Right hindlimb (tissue), 1 donor: ENCODE data around the gene PIGQ.

Experiments
- DNase-seq: peaks from one replicate; pipeline ENCODE4 v3.0.0-alpha.2; 2018

Gene PIGQ

DNA sequence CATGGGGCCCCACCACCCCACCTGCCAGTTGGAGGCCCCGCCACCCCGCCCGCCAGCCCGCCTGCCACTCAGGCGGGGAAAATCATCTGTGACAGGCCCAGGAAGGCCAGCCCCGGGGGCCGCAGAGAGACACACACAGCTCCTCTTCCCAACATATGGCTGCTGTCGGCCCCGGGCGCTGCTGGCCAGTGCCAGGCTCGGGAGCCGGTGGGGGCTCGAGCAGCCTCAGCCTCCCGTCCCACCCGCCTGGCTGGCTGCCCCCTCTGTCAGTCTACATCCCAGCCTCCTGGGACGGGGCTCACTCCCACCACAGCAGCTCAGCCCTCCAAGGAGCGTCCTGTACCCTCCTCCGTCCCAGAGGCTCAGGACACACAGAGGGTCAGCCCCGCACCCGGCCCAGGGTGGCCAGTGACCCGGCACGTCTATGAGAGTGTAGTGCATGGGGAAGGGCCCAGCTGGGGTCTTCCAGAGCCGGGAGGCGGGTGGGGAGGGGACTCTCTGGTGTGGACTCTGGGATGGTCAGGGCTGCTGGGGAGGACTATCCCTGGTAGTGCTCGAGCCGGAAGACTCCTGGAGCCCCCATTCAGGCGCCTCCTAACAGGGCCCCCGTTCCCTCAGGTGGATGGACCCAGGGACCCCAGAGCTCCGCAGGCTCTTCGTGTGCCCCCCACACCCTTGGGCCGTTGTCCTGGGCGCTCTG, 13.1 kb upstream of the PIGQ start:
- no peak for DNase-seq

DNA sequence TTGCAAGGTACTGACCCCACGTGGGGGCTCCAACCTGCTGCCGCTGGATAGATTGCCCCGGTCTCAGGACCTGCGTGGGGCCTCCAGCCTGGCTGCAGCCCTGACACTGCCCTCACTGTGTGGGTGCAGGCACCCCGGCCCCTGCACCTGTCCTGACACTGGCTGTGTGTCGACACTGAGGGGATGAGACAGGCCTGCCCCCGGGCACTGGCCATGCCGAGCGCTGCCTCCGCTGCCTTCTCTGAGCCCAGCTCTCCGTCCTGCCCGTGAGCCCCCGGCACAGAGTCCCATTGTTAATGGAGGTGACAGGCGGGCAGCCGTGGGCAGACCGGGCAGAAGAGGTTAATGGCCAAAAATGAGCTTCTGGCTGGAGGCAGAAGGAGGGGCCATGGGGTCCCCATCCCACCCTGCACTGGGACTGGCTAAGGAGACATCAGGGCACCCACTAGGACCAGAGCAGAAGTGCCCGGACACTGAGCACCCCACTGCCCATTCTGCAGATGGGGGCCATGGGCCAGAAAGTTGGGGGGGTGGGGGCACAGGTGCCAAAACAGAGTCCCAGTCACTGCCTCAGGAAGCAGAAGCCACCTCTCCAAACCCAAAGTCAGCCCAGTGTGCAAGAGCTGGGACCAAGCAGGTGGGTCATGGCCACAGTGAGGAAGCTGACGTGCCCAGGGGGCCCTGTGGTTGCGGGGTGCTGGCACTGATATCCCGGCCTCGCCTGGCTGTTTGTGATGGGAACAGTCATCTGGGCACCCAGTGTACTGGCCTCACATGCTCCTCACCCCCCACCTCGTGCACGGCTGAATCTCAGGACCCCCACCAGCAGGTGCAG, 12.1 kb upstream of the PIGQ start:
- DNase-seq: no peak

DNA sequence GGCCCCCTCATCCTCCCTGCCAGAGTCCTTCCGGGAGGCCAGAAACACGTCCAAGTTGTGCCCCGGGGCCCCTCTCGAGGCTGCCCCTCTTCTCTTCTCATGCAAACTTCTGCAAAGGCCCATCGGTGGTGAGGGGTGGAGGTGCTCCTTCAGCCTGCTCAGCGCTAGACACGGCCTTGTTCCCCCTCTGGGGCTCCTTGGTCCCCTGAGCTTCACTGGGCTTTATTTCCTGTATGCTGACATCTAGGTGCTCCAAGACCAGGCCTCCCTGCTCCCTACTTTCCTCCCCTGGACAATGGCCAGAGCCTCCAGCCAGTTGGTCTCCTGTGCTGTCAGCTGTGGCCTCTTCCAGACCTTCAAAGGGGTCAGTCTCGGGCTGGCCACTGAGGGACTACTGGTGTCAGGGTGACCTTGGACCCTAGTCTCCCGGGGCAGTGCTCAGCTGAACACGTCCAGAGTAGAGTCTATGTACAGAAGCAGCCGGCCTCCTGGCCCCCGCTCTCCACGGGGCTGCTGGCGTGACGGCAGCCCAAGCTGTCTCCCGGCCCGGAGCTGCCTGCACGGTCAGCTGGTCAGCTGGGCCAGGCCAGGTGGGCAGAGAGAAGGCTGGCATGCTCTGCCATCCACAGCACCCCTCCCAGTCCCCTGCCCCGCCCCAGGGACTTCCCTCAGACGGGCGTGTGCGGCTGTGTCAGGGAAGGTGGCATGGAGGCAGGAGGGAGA, 11.3 kb upstream of the PIGQ start:
- DNase-seq: no peak

DNA sequence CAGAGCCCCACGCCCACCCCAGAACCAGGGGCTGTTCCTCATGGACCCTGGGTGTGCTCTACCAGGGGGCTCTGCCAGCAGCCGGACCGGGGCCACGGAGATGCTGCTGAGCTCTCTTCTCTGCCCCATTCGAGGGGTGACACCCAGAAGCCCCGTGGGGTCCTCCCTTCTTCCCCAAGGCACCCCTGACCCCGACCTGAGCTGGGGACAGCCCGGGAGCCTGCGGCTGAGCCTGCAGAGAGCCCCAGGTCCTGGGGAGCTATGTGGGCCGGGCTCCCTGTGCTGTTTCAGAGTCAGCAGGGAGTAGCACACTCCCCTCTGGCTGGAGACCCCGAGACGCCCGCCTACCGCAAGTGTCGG, 10.8 kb upstream of the PIGQ start:
- DNase-seq: no peak

DNA sequence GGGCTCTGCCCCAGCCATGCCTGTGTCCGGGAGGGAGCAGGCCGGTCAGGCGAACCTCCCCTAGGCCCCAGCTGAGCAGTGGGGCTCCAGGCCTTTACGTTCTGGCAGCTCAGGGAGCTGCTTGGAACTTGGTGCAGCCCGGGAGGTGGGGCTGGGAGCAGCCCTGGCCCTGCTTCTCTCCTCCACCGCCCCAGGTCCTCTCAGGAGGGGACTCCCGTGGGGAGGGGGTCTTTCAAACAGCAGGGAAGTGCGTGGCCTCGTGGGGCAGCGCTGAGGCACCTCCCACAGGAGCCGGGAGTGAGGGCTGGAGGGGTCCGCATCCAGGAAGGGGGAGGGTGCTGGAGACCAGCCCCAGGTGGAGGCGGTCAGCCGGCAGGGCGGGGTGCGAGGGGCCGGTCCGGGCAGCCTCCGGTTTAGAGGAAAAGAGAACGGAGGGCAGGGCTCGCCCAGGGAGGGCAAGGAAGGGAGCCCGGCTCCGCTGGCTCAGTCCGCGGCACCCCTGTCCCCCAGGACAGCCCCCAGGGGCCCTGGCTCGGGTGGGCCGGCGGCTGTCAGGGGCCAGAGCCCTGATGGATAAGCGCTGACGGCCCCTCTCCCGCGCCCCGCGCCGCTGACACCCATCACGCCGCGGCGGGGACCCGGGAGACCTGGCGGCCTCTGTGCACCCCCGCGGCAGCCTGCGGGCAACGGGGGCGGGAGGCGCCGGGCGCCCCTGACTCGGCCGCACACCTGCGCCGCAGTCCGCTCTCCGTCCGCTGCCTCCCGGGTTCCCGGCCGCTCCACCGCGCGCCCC, 10.2 kb upstream of the PIGQ start:
- DNase-seq: no peak

DNA sequence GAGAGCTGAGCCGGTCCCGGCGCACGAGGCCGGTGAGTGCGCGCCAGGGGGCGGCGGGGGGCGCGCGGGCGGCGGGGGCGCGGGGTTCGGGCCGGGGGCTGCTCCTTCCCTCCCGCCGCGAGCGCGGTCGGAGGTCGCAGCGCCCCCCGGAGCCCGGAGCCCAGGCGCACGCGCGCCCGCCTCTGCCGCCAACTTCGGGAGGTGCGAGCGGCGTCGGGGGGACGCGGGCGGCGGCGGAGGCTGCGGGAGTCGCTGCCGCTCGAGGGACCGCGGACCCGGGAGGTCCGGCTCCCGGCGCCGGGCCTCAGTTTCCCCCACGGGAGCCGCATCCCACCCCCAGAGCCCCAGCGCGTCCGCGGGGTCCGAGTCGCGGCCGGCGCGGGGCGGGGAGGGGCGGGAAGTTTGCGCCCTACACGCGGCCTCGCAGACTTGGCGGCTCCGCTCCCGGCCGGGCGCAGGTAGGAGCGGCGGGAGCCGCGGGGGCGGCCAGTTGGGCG, 9.5 kb upstream of the PIGQ start, which contains the start of gene PRR35:
Gene PRR35, plus strand, starts transcription at position 191 of the 497 bp plus-strand sequence. CDS start 2,901 bp downstream, outside the sequence.
- no peak for DNase-seq

DNA sequence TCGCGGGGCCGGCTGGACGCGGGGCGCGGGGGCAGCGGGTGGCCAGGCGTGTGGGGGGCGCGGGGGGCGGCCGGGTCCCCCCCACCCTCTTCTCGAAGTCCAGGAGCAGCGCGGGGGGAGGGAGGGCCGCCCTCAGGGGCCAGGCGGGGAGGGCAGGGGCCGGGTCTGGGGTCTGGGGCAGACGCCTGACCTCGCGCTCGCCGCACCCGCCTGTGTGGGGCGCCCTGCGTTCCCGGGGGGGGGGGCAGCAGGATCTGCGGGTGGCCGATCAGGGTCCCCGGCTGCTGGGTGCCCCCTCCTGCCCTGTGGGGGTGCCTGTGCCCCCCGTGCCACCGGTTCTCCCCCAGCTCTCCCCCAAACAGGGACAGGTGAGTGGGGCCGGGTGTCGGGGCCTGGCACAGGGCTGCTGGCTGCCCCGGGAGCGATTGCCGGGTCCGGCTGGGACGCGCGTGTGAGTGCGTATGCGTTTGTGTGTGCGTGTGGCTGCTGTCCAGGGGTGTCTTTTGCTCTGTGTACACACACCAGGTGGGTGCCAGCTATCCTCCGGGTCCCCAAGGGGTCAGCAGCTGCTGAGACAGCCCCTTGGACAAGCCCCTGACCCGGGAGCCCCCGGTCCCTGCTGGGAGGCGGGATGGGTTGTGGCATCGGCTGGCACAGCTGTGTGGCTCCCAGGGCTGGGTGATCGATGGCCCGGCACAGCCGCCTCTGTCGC, 8.9 kb upstream of the PIGQ start:
- no peak for DNase-seq

DNA sequence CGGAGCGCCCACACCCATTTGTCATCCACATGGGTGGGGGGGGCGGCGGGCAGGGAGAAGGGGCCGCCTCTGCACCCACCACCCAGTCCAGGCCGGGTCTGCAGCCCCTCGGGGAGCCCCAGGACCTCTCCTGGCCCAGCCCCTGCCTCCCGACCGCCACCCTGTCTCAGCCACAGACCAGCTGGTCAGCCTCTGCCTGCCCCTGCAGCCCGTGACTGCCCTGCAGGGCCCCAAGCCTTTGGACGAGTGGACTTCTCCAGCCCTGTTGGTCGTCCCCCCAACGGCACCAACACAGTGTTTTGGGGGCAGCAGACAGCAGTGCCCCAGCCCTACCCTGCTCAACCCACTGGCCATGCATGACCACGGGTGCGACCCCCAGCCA, 8.4 kb upstream of the PIGQ start:
- no peak for DNase-seq

DNA sequence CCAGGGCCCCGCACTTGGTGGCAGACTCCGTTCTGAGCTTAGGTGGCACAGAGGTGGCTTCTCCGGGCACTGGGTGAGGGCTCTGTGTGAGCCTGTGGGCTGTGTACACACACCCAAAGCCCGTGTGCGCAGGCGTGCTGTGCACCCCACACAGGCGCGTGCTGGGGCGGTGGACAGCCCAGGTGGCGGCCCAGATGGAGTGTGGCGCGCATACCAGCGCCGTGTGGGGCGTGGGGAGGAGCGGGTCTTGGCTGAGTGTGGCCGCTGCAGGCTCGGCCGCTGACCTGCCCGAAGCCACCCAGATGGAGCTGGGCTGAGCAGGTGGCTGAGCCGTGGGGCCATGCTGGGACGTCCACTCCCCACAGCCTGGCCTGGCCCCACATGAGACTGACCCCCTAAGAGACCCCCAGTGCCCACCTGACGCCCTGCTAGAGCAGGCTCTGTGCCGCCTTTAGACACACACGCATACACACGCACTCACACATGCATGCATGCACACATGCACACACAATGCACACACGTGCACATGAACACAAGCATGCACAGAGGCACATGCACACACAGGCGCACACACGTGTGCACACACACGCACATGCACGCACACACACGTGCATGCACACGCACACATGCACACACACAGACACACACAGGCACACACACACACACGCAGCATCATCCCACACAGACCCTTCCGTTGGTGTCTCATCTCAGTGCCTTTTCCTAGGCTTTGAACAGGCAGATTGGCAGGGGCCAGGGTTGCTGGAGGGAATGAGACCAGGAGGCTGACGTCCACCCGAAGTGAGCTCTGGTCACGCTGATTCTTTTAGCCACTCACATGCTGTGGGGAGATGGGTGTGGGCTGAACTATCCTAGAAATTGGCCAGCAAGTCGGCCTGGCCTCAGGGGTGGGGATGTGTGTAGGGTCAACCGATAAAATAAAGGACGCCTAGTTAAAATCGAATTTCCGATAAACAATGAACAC, 7.5 kb upstream of the PIGQ start:
- DNase-seq: no peak

DNA sequence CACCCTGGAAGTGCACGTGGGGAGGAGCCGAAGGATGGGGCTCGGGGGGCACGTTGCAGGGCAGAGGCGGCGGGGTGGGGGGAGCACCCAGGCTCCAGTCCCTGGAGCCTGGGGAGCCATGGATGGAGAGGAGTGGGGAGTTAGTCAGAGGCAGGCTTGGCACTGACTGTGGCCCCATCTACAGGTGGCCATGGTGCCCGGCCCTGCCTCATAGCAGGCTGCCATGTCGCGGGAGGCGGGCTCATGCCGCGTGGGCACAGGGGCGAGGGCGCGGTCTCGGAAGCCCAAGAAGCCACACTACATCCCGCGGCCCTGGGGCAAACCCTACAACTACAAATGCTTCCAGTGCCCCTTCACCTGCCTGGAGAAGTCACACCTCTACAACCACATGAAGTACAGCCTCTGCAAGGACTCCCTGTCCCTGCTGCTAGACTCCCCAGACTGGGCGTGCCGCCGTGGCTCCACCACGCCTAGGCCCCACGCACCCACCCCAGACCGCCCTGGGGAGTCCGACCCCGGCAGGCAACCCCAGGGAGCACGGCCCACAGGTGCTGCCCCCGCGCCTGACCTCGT, 6.6 kb upstream of the PIGQ start:
- no peak for DNase-seq

DNA sequence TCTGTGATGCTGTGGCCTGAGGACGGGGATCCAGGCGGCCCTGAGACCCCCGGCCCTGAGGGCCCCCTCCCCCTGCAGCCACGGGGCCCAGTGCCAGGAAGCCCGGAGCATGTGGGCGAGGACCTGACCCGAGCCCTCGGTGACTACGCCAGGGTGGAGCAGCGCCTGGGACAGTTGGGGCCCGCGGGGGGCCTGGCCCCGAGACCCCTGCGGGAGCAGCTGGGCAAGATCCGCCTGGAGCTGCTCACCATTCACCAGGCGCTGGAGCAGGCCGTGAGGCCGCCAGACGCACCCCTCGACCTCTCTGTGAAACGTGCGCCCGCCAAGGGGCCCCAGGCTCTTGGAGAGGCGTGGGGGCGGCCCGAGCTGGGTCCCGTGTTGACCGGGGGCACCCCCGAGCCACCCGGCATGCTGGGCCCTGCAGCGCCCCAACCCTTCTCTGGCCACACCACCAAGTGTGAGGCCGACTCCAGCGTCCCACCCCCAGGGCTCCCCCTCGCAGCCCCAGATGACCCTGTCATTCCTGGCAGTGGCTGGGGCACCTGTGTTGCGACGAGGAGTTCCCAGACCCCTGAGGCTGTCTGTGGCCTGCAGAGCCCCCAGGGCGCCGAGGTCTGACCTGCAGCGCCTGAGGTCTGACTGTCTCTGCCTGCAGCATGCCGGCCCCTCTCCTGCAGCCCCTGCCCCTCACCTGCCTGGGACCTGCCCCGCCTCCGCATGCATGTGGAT, 4.9 kb upstream of the PIGQ start:
- DNase-seq: no peak

DNA sequence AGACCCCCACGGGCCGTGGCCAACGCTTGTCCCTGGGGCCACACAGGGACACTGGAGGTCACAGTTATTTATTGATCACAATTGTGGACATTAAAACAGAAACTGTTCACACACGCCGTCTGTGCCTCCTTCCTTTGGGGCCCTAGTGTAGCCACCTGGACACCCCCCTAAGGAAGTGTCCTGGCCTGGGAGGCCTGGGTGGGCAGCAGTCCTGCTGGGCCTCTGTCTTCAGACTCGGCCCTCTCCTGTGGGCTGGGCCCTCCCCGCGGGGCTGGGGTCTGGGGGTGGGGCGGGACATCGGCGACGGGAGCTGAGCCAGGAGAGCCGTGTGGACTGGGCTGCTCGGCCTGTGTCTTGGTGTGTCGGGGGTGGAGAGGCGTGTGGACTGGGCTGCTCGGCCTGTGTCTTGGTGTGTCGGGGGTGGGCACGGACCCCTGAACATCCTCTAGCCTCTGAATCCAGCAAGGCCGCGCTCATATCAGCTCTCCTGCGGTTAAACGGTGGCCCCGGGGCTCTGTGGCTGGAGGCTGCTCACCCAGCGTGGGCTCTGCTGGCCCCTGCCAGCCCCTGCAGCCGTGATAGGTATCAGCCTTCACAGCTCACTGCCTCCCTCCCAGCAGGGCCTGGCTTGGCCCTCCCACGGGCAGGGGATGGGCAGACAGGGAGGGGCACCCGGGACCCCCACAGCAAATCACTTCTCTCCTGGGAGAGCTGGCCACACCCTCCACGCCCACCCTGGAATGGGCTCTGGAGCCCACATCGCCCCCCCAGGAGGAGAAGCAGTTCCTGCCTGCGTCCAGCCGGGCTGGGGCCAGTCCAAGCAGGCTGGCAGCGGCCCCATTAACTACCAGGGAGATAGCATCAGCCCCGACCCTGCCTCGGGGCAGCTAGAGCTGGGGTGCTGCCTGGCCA, 4.1 kb upstream of the PIGQ start:
- no peak for DNase-seq

DNA sequence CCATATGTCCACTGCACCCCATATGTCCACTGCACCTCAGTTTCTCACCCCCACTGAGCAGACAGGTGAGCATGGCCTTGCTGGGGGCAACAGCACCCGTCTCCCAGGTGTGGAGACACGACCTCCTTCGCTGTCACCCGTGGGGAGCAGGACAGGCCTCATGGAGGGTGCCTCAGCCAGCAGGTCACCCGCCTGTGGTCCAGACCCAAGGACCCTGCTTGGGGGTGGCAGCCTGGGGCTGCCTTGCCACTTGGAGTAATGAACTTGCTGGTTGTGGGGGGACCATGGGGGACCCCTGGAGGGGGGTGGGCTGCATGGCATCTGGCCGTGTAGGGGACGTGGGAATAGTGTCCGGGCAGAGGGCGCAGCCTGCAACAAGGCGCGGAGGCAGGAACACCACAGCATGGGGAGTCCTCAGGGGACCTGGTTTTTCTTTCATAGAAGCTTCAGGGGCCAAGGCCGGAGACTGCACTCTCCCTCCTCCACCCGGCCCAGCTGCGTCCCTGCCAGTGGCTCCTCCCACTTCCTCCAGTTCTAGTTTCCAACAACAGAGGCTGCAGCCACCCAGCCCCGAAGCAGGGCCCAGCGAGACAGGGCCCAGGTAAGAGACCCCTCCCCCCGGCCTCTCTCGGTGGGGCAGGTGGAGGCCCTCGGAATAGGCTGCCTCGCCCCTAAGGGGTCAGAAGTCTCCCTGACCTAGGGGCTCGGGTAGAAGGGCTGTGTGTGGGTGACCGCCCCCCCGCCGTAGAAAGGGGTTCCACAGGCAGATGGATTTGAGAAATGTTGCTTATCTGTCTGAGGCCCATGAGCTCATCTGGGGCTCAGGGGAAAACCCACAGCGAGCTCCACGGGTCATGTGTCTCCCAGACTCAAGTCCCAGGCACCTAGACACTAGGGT, 3.0 kb upstream of the PIGQ start, which contains the start of gene NHLRC4:
Gene NHLRC4, plus strand, starts transcription at position 531 of the 898 bp plus-strand sequence. CDS start 1,043 bp downstream, outside the sequence.
- peak; percentile 84 for DNase-seq

DNA sequence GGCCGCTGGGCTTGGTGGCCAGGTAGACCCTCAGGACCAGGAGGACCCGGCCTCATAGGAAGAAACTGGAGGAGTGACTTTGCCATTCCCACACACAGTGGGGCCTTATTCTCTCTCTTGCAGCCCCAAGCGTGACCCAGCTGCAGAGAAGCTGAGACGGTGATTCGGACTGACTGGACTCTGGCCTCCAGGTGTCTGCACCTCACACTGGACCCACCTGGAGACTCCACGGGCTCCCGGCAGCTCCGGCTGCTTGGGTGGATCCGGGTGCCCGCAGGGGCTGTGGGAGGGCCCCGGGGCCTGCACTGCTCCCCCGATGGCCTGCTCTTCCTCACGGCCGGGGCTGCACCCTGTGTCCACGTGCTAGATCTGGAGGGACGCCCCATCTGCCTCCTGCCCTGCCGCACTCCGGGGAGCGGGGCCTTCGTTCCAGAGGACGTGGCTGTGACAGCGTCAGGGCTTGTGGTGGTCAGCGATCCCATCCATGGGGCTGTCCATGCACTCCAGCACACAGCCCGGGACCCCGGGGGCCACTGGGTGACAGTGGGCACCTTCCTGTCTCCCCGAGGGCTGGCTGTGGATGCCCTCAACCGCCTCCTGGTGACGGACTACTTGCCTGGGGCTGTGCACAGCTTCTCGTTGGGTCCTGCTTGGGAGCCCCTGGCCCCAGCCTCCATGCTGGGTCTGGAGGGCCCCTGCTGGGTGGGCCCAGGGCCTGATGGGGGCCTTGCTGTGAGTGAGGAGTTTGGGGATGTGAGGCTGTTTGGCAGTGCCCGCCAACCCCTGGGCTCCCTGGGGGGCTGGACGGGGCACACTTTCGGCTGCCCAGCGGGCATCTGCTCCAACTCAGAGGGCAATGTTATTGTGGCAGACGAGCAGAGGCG, 2.2 kb upstream of the PIGQ start:
- no peak for DNase-seq

DNA sequence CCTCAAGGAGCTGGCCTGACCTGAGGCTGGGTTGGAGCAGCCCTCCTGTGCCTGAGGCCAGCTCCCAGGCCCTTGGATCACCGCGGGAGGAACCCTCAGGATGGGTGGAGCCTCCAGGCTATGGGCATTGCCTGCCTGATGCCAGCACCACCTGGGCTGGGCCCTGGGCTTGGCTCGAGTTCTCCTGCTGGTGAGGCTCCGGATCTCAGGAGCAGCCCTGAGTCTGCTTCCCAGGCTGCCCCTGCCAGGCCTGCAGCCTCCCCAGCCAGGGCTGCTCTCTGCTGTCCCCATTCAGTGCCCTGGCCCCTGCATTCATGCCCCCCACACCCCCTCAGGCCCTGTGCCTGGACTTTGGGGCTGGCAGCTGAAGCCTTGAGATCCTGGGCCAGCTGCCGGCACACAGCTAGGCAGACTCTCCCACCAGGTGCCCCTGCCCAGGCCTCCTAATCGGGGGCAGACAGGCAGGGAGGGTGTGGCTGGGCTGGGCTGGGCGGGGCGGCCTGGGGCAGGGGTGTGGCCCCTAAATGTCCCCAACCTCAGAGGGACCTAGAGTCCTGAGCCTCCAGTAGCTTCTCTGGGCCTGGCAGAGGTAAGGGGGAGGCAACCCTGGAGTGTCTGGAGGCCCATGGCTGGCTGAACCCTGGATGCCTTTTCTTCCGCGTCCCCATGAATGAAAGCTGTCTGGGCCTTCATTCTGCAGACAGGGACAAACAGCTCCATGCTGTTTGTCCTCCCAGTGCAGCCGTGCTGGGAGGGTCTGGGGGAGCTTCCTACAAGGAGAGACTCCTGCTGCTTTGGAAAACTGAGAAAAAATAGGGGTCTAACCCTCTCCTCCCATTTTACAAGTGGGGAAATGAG, 1.1 kb upstream of the PIGQ start:
- no peak for DNase-seq
